ENCODE measurements around the gene PARD3B.
"Not testable (repeated sequence)": the region's sequence is repeated elsewhere in the genome, so short reads cannot be mapped to it uniquely, and the experiment has no call there.

PARD3B gene

GRCh38 chr2:205193836-205194228 lies 648.6 kb downstream of the PARD3B start:
- DNase-seq (ENCODE audit: low spot score), result no peak

GRCh38 chr2:205197468-205198139 lies 652.3 kb downstream of the PARD3B start:
- DNase-seq (ENCODE audit: low spot score), result no peak

DNA sequence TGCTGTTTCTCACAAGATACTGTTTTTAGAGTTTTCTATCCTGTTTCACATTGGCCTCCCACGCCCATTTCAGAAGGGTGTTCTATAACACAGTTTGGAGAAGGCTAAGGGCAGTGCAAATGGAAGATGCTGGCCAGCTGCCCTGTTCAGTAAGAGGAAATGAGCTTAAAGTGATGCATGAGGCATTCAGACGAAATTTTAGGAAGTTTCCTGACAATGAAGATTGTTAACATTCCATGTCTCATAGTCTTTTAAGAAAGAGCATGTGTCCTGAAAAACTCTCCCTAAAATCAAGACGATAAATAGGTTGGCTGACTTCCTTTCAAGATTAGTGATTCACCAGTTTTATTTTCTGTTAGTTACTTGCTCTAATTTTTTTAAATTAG lies 652.9 kb downstream of the PARD3B start:
- no peak for DNase-seq (ENCODE audit: low spot score)

GRCh38 chr2:205199165-205199850 lies 654.0 kb downstream of the PARD3B start:
- no peak for DNase-seq (ENCODE audit: low spot score)

DNA sequence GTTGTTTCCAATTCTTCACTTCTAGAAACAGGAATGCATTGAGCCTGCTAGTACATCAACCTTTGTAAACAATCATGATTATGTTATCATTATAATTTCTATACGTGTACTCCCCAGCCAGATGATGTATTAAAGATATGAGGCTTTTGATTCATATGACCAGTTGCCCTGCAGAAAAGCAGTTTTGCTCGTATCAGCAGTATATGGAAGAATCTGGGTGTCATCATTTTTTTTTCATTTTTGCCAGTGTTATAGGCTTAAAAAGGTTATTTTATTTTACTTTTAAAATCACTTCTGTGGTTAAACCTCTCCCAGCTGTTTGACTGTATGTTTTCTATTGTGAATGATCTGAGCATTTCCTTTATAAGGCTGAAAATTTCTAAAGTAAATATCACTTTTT lies 665.2 kb downstream of the PARD3B start:
- DNase-seq (ENCODE audit: low spot score), result no peak

DNA sequence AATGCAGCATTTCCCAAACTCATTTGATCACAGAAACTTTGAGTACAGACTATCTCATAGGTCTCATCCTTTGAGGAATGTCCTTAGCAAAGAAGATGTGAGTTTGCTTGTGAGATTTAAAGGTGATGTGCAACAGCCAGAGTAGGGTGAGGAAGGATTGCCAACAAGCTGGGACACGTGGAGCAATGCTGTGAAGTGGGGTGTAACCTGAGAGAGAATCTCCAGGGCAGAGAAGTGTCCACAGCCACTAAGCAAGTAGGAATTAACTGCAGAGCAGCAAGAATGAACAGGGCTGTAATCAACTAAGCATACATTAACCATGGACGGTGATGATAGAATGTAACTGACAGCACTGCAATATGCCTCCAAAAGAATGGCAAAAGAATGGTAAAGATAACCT lies 667.1 kb downstream of the PARD3B start:
- no peak for DNase-seq (ENCODE audit: low spot score)

- DNase-seq (ENCODE audit: low spot score), result no peak
Observed at GRCh38 chr2:205216092-205216491, 670.8 kb downstream of the PARD3B start.

GRCh38 chr2:205216580-205216979 lies 671.3 kb downstream of the PARD3B start:
- no peak for DNase-seq (ENCODE audit: low spot score)

- no peak for DNase-seq (ENCODE audit: low spot score)
Observed at GRCh38 chr2:205217004-205217403, 671.7 kb downstream of the PARD3B start.

GRCh38 chr2:205218056-205218455 lies 672.8 kb downstream of the PARD3B start:
- DNase-seq (ENCODE audit: low spot score), result no peak

DNA sequence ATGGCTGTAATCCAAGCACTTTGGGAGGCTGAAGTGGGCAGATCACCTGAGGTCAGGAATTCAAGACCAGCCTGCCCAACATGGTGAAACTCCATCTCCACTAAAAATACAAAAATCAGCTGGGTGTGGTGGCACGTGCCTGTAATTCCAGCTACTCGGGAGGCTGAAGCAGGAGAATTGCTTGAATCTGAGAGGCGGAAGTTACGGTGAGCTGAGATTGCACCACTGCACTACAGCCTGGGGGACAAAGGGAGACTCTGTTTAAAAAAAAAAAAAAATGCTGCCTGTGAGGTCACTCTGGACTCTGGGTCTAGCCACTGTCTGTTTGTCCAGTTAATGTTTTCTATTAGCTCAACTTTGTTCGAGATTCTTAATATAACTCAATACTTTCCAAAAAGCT lies 673.5 kb downstream of the PARD3B start:
- DNase-seq (ENCODE audit: low spot score), result not testable (repeated sequence)

DNA sequence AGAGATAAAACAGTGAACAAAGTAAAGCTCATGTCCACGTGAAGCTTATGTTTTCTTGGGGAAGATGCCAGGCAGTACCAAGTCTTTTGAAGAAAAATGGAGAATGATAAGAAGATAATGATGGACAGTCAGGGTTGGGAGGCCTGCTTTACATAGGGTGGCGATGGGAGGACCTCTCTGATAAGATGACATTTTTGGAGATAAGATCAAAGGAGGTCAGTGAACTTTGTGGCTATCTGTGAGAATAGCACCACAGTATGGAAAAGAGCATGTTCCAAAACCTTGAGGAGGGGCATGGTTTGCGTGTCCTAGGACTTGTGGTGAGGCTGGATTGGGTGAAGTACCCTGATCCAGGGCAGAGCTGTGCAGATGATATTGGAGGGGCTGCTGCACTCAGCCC lies 675.3 kb downstream of the PARD3B start:
- DNase-seq (ENCODE audit: low spot score), result no peak

DNA sequence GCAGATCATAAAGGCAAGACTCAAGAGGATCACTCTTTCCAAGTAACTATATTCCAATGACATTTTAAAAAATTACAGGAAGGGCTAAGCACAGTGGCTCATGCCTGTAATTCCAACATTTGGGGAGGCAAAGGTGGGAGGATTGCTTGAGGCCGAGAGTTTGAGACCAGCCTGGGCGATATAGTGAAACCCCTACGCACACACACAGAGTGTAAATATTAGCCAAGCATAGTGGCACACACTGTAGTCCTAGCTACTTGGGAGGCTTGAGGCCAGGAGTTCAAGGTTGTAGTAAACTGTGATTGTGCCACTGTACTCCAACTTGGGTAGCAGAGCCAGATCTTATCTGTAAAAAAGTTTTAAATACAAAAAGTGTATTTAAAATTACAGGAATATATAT lies 686.8 kb downstream of the PARD3B start:
- DNase-seq (ENCODE audit: low spot score), result no peak

DNA sequence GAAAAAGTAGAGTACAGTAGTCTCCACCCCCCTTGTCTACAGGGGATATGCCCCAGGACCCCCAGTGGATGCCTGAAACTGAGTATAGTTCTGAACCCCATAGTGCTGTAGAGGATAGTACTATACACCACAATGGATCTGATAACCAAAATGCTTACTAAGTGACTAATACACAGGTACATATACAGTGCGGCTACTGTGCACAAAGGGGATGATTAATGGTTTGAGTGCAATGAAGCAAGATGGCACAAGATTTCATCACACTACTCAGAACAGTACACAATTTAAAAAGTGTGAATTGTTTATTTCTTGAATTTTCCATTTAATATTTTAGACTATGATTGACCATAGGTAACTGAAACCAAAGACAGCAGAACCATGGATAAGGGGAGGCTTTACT lies 690.2 kb downstream of the PARD3B start:
- DNase-seq (ENCODE audit: low spot score), result no peak

DNA sequence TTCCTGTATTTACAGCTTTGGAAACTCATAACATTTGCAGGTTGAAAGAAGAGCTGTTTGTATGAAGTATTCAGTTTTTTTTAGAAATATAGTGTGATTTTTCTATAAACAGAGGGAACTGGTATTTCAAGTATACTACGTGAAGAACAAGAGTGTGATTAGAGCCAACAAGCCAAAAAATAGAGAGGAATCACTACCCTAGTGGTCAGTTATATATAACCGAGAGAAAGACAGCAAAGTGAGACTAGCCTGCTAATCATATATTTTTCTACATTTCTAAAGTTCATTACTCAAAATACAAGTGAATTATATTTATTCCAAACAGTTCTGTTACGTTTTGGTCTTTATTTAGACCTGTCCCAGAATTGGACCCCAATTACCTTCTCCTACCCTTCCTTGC lies 692.2 kb downstream of the PARD3B start:
- no peak for DNase-seq (ENCODE audit: low spot score)

DNA sequence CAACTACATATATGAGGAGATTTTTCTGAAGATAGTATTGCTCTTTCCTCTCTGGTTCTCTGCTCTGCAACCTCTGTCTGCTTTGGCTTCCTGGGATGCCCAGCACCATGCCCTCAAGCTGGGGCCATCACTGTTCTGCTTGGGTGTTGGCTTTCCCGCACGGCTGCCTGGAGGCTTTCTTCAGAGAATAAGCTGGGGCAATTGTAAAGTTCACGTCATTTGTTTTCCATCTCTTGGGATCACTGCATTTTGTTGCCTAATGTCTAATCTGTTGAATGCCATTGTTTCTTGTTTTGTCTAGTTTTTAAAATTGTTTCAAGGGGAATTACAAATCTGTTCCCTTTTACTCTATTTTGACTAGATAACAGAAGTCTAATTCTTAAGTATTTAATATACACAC lies 699.7 kb downstream of the PARD3B start:
- no peak for DNase-seq (ENCODE audit: low spot score)

DNA sequence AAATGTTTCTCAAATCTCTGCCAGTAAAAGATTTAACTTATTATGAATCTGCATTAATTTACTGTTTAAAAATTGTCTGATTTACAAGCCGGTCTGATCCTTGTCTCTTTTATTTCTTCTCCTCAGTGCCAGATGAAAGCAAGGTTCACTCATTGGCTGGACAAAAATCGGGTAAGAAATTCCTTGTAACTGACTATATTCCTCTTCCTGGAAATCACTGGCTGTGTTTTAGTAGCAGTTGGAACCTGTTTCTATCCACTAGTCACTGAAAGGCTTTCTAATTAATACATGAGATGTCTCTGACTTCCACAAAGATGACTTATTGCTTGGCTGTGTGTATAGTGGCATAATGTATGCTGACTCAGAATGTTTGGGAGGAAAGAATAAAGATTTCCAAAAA lies 700.4 kb downstream of the PARD3B start:
- no peak for DNase-seq (ENCODE audit: low spot score)

DNA sequence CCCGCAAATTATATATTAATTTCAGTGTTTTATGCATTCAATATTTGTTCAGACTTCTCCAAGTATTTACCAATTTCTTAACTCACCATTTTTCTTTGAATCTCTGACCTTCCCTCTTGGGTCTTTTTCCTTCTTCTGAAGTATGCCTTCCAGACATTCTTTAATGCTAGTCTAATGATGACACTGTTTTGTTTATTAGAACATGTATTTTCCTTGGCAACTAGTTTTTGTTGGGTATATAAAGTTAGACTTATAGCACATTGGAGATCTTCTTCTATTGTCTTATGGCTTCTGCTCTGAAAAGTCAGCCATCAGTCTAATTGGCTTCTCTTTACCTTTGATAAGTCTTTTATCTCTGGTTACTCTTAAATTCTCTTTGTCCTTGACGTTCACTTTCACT lies 713.8 kb downstream of the PARD3B start:
- no peak for DNase-seq (ENCODE audit: low spot score)

DNA sequence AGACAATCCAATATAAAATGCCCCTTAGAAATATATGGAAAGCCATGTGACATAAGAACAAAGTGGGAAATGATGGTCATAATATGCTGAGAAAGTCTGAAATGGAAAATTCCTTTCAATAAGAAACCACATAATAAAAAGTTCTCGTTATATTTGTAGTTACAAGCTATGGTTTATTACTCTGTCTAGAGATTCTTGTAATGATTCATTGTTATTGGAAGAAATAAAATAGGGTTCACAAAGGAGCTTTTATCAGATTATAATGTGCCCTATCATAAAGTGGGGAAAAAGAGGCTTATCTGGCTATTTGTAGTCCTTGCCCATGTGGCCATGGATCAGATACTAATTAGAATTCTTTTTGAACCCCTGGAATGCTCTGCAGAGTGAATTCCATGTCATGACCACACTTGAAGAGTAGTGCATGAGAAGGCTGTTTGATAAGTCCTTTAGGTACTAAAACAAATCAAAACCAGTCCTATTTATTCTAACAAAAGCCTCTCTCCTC lies 716.3 kb downstream of the PARD3B start:
- DNase-seq (ENCODE audit: low spot score), result no peak

- no peak for DNase-seq (ENCODE audit: low spot score)
Observed at GRCh38 chr2:205267323-205267722, 722.0 kb downstream of the PARD3B start.

DNA sequence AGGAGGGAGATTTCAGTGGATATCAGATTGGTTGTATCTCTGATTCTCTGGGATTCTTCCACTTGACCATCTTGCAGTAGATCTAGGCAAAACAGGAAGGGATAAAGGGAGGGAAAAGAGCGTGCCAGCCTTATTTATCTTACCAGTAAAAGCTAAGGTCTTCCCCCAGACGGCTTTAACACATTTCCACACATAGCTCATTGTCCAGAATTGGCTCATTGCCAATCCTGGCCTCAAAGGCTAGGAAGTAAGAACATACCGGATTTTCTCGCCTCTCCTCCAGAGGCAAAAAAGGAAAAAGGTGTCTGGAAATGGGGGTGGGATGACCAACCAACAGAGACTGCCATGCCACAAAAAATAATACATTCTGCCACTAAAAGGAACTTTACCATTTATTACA lies 725.4 kb downstream of the PARD3B start:
- no peak for DNase-seq (ENCODE audit: low spot score)

DNA sequence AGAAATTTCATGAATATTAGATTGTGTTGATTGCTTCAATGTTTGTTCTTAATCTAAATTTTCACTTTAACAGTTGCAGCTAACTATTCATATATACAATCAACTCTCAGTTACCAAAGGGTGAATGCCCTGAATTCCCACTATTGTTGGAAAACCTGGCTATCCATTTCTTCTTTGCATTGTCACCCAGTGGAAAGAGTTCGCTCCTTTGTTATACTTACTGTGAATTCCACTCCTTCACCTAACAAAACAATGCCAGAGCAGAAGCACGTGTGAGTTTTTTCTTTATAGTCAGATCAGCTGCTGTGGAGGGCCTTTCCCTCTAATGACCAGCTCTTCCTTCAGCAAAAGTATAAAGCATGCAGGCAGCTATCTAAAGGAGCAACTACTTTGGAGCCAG lies 727.9 kb downstream of the PARD3B start:
- no peak for DNase-seq (ENCODE audit: low spot score)

- DNase-seq (ENCODE audit: low spot score), result no peak
Observed at GRCh38 chr2:205273627-205274026, 728.4 kb downstream of the PARD3B start.

- DNase-seq (ENCODE audit: low spot score), result no peak
Observed at GRCh38 chr2:205274801-205275200, 729.5 kb downstream of the PARD3B start.

Measured in Ammon's horn (tissue), 1 donor.